ENCODE measurements around the gene LIN9.
"Not testable (repeated sequence)": the region's sequence is repeated elsewhere in the genome, so short reads cannot be mapped to it uniquely, and the experiment has no call there.

DNA sequence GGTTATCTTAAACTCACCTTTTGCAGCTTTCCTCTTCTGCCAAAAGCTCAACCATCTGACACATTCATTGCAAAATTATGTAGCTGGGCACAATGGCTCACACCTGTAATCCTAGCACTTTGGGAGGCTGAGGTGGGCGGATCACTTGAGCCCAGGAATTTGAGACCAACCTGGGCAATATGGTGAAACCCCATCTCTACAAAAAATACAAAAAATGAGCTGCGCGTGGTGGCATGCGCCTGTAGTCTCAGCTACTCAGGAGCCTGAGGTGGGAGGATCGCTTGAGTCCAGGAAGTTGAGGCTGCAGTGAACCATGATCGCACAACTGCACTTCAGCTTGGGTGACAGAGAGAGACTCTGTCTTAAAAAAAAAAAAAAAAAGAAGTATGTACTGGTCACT lies 106.3 kb downstream of the LIN9 start:
- TF ChIP-seq ZNF274 (IDR thresholded peaks at IDR 0.05; ENCODE audit: low read depth, low read length); SUZ12 (IDR thresholded peaks at IDR 0.05; ENCODE audit: extremely low read depth, insufficient read depth, insufficient read length); YY1 (IDR thresholded peaks at IDR 0.05; ENCODE audit: insufficient read depth, insufficient read length): not testable (repeated sequence)

All from NT2/D1 (cell line).